ENCODE measurements around the gene KCNIP2. TPM values are rescaled to one million over a fixed set of nuclear protein-coding genes. Genes with fewer than 3 reads are reported as not detected.
A peak's percentile ranks its signal among the peaks of the same experiment; 100 is the strongest.

KCNIP2 gene
- total RNA-seq, 6 experiments from 2014 or later = 0.53 to 1.9 (median 1.1) TPM

- WGBS (ENCODE audit: insufficient coverage, low coverage, low lambda C conversion rate, missing lambda C conversion rate) = 33% methylated on average over 4 of the region's 10 CpGs
- peaks cover 0 to 25% (median 8%) of the 10 kb centered on the region in 4 donors for H3K4me1 ChIP-seq
- intact Hi-C loops (cut with DNase I) = no loop called here
- peak overlapping the region; percentile 55 to 64 (median 64) for H3K4me3 ChIP-seq
- no peak overlapping the region for H3K27ac ChIP-seq
- DNase-seq (no peak), ATAC-seq (no peak)
- H3K27me3 ChIP-seq = no peaks in the 10 kb centered on the region
- H3K36me3 ChIP-seq = peaks cover 0 to 33% (median 15%) of the 10 kb centered on the region in 4 donors
- H3K9me3 ChIP-seq = no peaks in the 10 kb centered on the region
- TF ChIP-seq CTCF (IDR thresholded peaks at IDR 0.05) (no peak), POLR2A (IDR thresholded peaks at IDR 0.05) (no peak)
Measured at GRCh38 chr10:101783736-101784118, 59.9 kb downstream of the KCNIP2 start.

- ATAC-seq = peak; percentile 63 to 70 (median 66)
- peak; percentile 80 to 82 (median 82) for DNase-seq
- intact Hi-C loops (cut with DNase I) = no loop called here
- 2% methylated on average over 46 of the region's 57 CpGs for WGBS (ENCODE audit: insufficient coverage, low coverage, low lambda C conversion rate, missing lambda C conversion rate)
- H3K9me3 ChIP-seq = no peaks in the 10 kb centered on the region
- peaks cover 0 to 26% (median 9%) of the 10 kb centered on the region in 4 donors for H3K4me1 ChIP-seq
- TF ChIP-seq POLR2A (IDR thresholded peaks at IDR 0.05) = peak; percentile 25
- no peak for TF ChIP-seq CTCF (IDR thresholded peaks at IDR 0.05)
- peak within 1 kb of the TSS; percentile 55 to 64 (median 64) for H3K4me3 ChIP-seq
- peaks cover 0 to 27% (median 15%) of the 10 kb centered on the region in 4 donors for H3K36me3 ChIP-seq
- H3K27ac ChIP-seq = peak within 1 kb of the TSS in 1 of 3 donors; percentile 17
- H3K27me3 ChIP-seq = no peaks in the 10 kb centered on the region
Measured at GRCh38 chr10:101782811-101783735, 60.5 kb downstream of the KCNIP2 start, which contains the start of gene NPM3. Gene NPM3, minus strand, starts transcription at chr10:101783446. Its CDS starts 56 bp downstream, at chr10:101783390.

- peak overlapping the region in 2 of 3 donors; percentile 55 to 64 for H3K4me3 ChIP-seq
- H3K9me3 ChIP-seq = no peaks in the 10 kb centered on the region
- DNase-seq = no peak
- peaks cover 0 to 26% (median 9%) of the 10 kb centered on the region in 4 donors for H3K4me1 ChIP-seq
- intact Hi-C loops (cut with DNase I) = no loop called here
- H3K36me3 ChIP-seq = peaks cover 0 to 22% (median 12%) of the 10 kb centered on the region in 4 donors
- no peak for TF ChIP-seq POLR2A (IDR thresholded peaks at IDR 0.05)
- no peak for TF ChIP-seq CTCF (IDR thresholded peaks at IDR 0.05)
- H3K27ac ChIP-seq = no peak overlapping the region
- no peaks in the 10 kb centered on the region for H3K27me3 ChIP-seq
- 25% methylated on average over 7 of the region's 17 CpGs for WGBS (ENCODE audit: insufficient coverage, low coverage, low lambda C conversion rate, missing lambda C conversion rate)
- ATAC-seq = no peak
Measured at GRCh38 chr10:101781984-101782810, 61.4 kb downstream of the KCNIP2 start.

GRCh38 chr10:101781655-101781983, 62.0 kb downstream of the KCNIP2 start:
- DNase-seq = no peak
- no peak overlapping the region for H3K27ac ChIP-seq
- no peaks in the 10 kb centered on the region for H3K27me3 ChIP-seq
- no peak overlapping the region for H3K4me3 ChIP-seq
- TF ChIP-seq POLR2A (IDR thresholded peaks at IDR 0.05) = no peak
- TF ChIP-seq CTCF (IDR thresholded peaks at IDR 0.05) = no peak
- H3K4me1 ChIP-seq = peaks cover 0 to 26% (median 9%) of the 10 kb centered on the region in 4 donors
- WGBS (ENCODE audit: insufficient coverage, low coverage, low lambda C conversion rate, missing lambda C conversion rate) = 68% methylated on average over 6 of the region's 7 CpGs
- intact Hi-C loops (cut with DNase I) = no loop called here
- peaks cover 0 to 16% (median 9%) of the 10 kb centered on the region in 4 donors for H3K36me3 ChIP-seq
- ATAC-seq = no peak
- H3K9me3 ChIP-seq = no peaks in the 10 kb centered on the region

All from right lobe of liver (tissue), 6 donors.